Mesothelial cell of epicardium (in vitro differentiated cells): ENCODE data around the gene ELSPBP1. TPM values are rescaled to one million over a fixed set of nuclear protein-coding genes. Genes with fewer than 3 reads are reported as not detected.

ENCODE experiments used
- DNase-seq, 2 experiments: peaks; one replicate each; pipeline ENCODE4 v3.0.0; 2021; ENCODE audit warnings: low spot score in 2 of 2; ENCODE audit not compliant: unreplicated experiment in 2 of 2
- H3K27ac Mint-ChIP-seq: 2 replicates; pipeline ENCODE4 v1.8.0; 2021; ENCODE audit warnings: mixed read lengths
- H3K27me3 Mint-ChIP-seq: 2 replicates; pipeline ENCODE4 v1.8.0; 2021; ENCODE audit warnings: low read depth, mixed read lengths
- H3K36me3 Mint-ChIP-seq: 2 replicates; pipeline ENCODE4 v1.8.0; 2021; ENCODE audit warnings: mixed read lengths
- H3K4me1 Mint-ChIP-seq: 2 replicates; pipeline ENCODE4 v1.8.0; 2021; ENCODE audit warnings: mixed read lengths
- H3K4me3 Mint-ChIP-seq: 2 replicates; pipeline ENCODE4 v1.8.0; 2021; ENCODE audit warnings: mild to moderate bottlenecking, moderate library complexity, mixed read lengths
- H3K9me3 Mint-ChIP-seq: 2 replicates; pipeline ENCODE4 v1.8.0; 2021; ENCODE audit warnings: mixed read lengths
- total RNA-seq: library from RNA; stranded (reverse); gene quantifications from 3 replicates; pipeline ENCODE4 v1.2.1, GENCODE V29; 2021
- TF ChIP-seq, protein P1 (sequence below): fragments of 200-600 bp; sonication (generic); IDR thresholded peaks from one replicate; pipeline ENCODE4 v1.5.0; 2021; ENCODE audit warnings: antibody characterized with exemption; ENCODE audit not compliant: unreplicated experiment

ELSPBP1 gene
- total RNA-seq, 1 donor from 2014 or later: not detected

DNA sequence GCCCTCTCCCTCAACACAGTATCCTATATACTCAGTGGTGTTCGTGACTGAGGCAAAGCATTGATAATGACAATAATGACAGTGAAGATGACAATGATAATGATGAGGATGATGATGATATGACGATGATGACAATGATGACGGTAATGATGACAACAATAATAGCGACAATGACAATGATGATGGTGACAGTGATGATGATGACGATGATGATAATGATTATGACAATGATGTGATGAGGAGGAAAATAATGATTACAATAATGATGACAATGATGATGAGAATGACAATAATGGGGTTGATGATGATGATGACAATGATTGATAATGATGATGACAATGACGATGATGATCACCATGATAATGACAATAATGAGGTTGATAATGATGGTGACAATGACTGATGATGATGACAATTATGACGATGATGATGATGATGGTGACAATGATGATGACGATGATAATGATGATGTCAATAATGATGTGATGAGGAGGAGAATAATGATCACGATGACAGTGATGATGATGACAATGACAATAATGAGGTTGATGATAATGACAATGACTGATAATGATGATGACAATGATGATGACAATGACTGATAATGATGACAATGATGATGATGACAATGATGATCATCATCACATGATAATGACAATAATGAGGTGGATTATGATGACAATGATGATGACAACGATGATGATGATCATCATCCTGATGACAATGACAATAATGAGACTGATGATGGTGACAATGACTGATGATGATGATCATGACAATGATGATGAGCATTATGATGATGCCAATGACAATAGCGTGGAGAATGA is 16.7 kb downstream of the ELSPBP1 start:
- Mint-ChIP-seq H3K36me3 (no peaks in the 10 kb centered on the region), H3K9me3 (peaks cover 16% of the 10 kb centered on the region), H3K4me3 (no peak overlapping the region), H3K4me1 (no peaks in the 10 kb centered on the region), H3K27ac (no peak overlapping the region), H3K27me3 (peaks cover 11% of the 10 kb centered on the region)
- TF ChIP-seq, protein P1, sequence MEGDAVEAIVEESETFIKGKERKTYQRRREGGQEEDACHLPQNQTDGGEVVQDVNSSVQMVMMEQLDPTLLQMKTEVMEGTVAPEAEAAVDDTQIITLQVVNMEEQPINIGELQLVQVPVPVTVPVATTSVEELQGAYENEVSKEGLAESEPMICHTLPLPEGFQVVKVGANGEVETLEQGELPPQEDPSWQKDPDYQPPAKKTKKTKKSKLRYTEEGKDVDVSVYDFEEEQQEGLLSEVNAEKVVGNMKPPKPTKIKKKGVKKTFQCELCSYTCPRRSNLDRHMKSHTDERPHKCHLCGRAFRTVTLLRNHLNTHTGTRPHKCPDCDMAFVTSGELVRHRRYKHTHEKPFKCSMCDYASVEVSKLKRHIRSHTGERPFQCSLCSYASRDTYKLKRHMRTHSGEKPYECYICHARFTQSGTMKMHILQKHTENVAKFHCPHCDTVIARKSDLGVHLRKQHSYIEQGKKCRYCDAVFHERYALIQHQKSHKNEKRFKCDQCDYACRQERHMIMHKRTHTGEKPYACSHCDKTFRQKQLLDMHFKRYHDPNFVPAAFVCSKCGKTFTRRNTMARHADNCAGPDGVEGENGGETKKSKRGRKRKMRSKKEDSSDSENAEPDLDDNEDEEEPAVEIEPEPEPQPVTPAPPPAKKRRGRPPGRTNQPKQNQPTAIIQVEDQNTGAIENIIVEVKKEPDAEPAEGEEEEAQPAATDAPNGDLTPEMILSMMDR: no peak
- DNase-seq: no peak

GRCh38 chr19:48020686-48021085 is 26.3 kb downstream of the ELSPBP1 start:
- Mint-ChIP-seq H3K27me3 (peaks cover 76% of the 10 kb centered on the region), H3K4me3 (no peak overlapping the region), H3K4me1 (no peaks in the 10 kb centered on the region), H3K27ac (no peak overlapping the region), H3K36me3 (no peaks in the 10 kb centered on the region), H3K9me3 (no peaks in the 10 kb centered on the region)
- TF ChIP-seq, protein P1: no peak
- DNase-seq: no peak

DNA sequence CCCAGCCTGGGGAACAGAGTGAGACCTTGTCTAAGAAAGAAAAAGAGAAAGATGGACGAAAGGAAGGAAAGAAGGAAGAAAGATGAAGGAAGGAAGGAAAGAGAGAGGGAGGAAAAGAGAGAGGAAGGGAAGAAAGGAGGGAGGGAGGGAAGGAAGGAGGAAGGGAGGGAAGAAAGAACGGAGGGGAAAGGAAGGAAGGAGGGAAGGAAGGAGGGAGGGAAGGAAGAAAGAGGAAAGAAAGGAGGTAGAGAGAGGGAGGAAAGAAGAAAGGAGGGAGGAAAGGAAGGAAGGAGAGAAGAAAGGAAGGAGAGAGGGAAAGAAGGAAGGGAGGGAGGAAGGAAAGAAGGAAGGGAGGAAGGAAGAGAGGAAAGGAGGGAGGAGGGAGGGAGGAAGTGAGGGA is 28.6 kb downstream of the ELSPBP1 start:
- no peak overlapping the region for H3K27ac Mint-ChIP-seq
- DNase-seq: no peak
- H3K27me3 Mint-ChIP-seq: peaks cover 75% of the 10 kb centered on the region
- H3K4me3 Mint-ChIP-seq: no peak overlapping the region
- H3K9me3 Mint-ChIP-seq: peaks cover 4% of the 10 kb centered on the region
- H3K36me3 Mint-ChIP-seq: no peaks in the 10 kb centered on the region
- H3K4me1 Mint-ChIP-seq: no peaks in the 10 kb centered on the region
- TF ChIP-seq, protein P1: no peak

DNA sequence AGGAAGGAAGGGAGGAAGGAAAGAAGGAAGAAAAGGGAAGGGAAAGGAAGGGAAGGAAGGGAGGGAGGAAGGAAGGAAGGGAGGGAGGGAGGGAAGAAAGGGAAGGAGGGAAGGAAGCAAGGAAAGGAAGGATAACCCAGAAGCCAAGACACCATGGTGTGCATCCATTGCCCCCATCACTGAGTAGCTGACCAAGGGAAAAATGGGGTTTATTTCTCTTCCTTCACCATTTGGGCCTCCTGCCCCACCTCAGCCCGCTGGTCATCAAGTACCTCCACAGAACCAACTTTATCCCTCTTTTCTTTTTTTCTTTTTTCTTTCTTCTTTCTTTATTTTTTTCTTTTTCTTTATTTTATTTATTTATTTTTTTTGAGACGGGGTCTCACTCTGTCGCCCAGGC is 29.1 kb downstream of the ELSPBP1 start:
- H3K27me3 Mint-ChIP-seq: peaks cover 71% of the 10 kb centered on the region
- H3K27ac Mint-ChIP-seq: no peak overlapping the region
- no peaks in the 10 kb centered on the region for H3K36me3 Mint-ChIP-seq
- DNase-seq: no peak
- TF ChIP-seq, protein P1: no peak
- no peaks in the 10 kb centered on the region for H3K4me1 Mint-ChIP-seq
- no peak overlapping the region for H3K4me3 Mint-ChIP-seq
- peaks cover 4% of the 10 kb centered on the region for H3K9me3 Mint-ChIP-seq

DNA sequence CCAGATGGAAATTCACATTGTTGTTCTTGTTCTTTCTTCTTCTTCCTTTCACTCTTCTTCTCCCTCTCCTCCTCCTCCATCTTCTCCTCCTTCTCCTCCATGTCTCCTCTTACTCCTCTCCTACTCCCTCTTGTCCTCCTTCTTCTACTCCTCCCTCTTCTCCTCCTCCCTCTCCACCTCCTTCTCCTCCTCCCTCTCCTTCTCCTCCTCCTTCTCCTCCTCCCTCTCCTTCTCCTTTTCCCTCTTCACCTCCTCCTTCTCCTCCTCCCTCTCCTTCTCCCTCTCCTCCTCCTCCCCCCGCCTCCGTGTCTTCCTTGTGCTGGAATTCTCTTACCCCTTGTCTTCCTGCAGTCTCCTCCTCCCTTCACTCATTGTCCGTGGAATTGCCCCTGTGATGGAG is 31.0 kb downstream of the ELSPBP1 start:
- H3K36me3 Mint-ChIP-seq: no peaks in the 10 kb centered on the region
- peaks cover 60% of the 10 kb centered on the region for H3K27me3 Mint-ChIP-seq
- no peak overlapping the region for H3K4me3 Mint-ChIP-seq
- H3K27ac Mint-ChIP-seq: no peak overlapping the region
- H3K9me3 Mint-ChIP-seq: peaks cover 4% of the 10 kb centered on the region
- no peaks in the 10 kb centered on the region for H3K4me1 Mint-ChIP-seq
- TF ChIP-seq, protein P1: no peak
- no peak for DNase-seq
